ENCODE measurements around the gene FGFRL1. TPM values are rescaled to one million over a fixed set of nuclear protein-coding genes. Genes with fewer than 3 reads are reported as not detected.
A peak's percentile ranks its signal among the peaks of the same experiment; 100 is the strongest.
"Not testable (repeated sequence)": the region's sequence is repeated elsewhere in the genome, so short reads cannot be mapped to it uniquely, and the experiment has no call there.

The FGFRL1 gene
- total RNA-seq, 1 donor from 2014 or later = 68.3 TPM

- DNase-seq = no peak
Observed at GRCh38 chr4:1051472-1051871, 40.0 kb downstream of the FGFRL1 start.

DNA sequence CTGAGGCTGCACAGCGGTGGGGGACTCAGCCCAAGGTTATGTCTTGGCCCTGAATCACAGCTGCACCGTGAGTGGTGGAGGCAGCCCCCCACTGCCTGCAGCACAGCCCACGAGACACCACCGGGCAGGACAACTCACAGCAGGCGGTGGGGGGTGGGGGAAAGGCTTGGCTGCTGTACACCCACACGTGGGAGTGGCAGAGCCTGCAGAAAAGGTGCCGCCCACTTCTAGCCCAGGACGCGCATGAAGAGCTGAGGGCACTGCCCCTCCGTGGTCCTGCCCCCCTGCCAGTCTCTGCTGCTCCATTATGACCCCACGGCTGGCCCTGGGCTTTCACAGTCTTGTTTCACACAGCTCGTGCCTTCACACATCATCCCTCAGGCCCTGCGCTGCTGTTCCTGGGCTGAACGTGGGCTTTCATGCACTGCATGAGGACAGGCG lies 40.8 kb downstream of the FGFRL1 start:
- no peak for DNase-seq

DNA sequence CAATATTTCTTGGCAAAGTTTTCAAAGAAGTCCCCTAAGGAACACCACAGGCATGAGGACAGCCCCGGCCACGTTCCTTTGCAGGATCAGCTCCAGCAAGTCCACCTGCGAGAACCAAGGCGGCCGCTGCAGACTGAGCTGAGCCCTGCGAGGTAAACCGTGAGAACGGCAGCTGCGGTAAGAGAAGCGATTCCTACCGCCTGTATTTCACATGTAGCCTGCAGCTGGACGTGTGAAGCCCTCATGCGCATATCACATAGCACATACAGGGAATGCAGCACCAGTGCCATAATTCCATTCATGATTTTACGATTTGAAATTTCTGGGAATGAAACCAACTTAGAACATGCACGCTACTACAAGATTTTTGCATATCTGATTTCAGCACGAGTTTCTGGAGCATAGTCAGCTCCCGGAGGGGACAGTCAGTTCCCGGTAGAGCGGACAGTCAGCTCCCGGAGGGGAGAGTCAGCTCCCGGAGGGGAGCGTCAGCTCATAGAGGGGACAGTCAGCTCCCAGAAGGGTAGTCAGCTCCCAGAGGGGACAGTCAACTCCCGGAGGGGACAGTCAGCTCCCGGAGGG lies 41.7 kb downstream of the FGFRL1 start:
- peak; percentile 88 for DNase-seq

DNA sequence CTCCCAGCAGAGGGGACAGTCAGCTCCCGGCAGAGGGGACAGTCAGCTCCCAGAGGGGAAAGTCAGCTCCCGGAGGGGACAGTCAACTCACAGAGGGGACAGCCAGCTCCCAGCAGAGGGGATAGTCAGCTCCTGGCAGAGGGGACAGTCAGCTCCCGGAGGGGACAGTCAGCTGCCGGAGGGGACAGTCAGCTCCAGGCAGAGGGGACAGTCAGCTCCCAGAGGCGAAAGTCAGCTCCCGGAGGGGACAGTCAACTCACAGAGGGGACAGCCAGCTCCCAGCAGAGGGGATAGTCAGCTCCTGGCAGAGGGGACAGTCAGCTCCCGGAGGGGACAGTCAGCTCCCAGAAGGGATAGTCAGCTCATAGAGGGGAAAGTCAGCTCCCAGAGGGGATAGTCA lies 42.5 kb downstream of the FGFRL1 start:
- not testable (repeated sequence) for DNase-seq

DNA sequence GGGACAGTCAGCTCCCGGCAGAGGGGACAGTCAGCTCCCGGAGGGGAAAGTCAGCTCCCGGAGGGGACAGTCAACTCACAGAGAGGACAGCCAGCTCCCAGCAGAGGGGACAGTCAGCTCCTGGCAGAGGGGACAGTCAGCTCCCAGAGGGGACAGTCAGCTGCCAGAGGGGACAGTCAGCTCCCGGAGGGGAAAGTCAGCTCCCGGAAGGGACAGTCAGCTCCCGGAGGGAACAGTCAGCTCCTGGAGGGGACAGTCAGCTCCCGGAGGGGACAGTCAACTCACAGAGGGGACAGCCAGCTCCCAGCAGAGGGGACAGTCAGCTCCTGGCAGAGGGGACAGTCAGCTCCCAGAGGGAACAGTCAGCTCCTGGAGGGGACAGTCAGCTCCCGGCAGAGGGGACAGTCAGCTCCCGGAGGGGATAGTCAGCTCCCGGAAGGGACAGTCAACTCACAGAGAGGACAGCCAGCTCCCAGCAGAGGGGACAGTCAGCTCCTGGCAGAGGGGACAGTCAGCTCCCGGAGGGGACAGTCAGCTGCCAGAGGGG lies 43.3 kb downstream of the FGFRL1 start:
- not testable (repeated sequence) for DNase-seq

DNA sequence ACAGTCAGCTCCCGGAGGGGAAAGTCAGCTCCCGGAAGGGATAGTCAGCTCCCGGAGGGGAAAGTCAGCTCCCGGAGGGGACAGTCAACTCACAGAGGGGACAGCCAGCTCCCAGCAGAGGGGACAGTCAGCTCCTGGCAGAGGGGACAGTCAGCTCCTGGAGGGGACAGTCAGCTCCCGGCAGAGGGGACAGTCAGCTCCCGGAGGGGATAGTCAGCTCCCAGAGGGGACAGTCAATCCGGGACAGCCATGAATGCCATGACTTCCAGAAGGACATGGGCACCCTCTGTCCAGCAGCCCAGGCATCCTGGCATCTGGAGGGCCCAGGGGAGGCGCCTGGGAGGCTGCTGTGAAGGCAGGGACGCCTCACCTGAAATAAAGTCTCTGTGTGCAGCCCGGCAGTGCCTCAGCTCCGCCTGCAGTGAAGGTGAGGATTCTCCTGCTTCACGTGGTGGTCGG lies 43.8 kb downstream of the FGFRL1 start:
- not testable (repeated sequence) for DNase-seq

- DNase-seq = peak; percentile 64
Observed at GRCh38 chr4:1055721-1056590, 44.5 kb downstream of the FGFRL1 start.

- no peak for DNase-seq
Observed at GRCh38 chr4:1056671-1057402, 45.4 kb downstream of the FGFRL1 start.

- DNase-seq = no peak
Observed at GRCh38 chr4:1057403-1057745, 45.9 kb downstream of the FGFRL1 start.

GRCh38 chr4:1058198-1058996 lies 47.0 kb downstream of the FGFRL1 start:
- no peak for DNase-seq

DNA sequence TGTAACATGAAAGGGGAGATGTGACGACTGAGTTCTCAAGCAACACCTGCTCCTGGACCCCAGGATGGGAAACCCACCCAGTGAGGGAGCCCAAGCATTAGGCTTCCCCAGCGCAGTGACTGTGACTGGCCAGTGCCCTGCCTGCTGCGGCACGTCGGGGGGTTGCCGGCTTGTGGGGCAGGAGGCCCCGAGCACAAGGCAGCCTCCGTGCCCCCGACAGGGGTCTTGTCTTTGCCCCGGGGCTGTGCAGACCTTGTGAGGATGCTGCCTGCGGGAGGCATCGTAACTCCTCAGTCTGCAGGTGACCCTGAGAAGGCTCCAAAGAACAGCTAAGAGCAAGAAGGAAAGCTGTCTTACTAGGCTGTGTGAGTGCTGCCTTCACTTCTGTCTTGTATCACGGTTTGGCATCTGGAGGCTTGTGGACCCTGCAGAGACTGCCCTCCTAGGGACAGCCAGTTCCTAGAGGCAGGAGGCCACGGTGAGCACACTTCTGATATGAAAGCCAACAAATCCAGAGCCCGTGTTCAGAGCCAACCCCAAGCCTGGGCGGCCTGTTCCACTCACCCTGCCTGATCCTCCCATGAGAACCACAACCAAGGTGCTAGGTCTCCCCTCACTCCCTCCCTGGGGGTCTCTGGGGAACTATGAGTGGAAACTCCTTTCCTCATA lies 47.7 kb downstream of the FGFRL1 start:
- no peak for DNase-seq

DNA sequence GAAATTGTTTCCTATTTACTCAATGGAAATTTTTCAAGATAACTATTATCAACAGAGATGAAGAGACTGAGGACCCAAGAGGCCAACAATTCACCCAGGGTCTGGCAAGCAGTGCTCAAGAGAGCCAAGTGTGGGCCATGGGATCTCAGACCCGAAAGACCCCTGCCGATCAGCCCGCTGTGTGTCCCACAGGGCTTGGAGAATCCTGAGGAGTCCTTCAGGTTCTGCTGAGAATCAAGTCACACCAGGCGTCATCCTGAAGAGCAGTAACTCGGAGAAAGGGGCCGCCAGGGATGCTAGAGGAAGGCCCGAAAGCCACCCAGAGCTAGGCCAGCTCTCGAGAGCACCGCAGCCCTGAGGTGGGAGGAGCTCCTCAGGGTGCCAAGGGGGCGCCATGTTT lies 48.7 kb downstream of the FGFRL1 start:
- DNase-seq = no peak

DNA sequence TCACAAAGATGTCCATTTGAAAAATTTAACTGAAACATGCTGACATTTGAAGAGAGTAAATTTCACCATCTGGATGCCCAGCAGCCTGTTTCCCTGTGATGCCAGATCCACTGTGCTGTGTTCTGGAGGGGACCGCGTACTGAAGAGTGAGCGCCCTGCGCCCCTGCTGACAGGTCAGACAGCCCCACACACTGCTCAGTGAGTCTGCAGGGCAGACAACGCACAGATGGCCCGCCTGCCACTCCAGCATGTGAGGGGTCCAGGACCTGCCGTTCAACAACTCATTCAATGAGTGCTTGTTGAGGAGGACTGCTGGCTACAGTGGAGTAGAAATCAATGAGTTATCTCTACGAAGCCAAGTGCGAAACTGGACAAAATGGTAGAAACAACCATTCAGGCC lies 49.2 kb downstream of the FGFRL1 start:
- DNase-seq = no peak

GRCh38 chr4:1061056-1061700 lies 49.8 kb downstream of the FGFRL1 start:
- no peak for DNase-seq

DNA sequence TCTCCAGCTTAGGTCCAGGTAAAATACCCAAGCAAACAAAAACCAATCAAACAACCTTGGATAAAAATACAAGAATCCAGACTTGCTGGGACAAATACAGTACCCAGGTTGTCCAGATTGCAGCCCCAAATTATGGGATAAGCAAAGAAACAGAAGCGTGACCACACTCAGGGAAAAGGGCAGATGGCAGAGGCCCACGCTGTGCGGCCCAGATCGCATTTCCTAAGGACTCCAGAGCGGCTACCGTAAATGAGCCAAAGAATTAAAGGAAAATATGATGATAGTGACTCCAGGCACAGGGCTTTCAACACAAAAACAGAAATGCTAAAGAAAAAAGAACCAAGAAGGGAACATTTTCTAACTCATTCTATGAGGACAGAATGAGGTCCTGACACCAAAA lies 50.3 kb downstream of the FGFRL1 start:
- DNase-seq = no peak

DNA sequence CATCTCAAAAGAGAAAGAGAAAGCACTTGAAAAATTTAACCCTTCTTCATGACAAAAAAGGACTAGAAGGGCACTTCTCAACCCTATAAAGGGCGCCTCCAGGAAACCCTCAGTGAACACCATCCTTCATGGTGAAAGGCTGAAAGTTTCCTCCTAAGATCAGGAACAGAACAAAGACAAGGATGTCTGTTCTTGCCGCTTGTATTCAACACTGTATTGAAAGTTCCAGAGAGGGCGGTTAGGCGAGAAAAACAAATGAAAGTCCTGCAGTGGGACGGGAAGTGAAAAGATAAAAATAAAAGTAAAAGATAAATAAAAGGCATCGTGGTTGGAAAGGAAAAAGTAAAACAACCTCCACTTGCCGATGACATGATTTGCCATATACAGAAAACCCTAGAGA lies 51.0 kb downstream of the FGFRL1 start:
- DNase-seq = no peak

- DNase-seq = no peak
Observed at GRCh38 chr4:1065732-1066131, 54.3 kb downstream of the FGFRL1 start.

DNA sequence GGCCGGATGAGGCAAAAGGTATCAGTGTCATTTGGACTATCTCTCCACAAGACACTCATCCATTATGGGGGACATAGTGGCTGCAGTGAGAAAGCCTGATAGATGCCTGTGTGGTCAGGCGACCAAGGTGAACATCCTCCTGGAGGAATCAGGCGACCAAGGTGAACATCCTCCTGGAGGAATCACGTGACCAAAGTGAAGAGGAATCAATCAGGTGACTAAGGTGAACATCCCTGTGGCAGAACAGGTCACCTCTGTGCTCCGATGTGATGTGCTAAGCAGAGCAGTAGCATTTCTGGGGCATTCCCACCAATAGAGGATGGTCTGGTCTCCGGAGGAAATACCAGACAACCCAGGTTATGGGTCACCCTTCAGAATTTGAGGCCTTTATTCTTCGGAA lies 58.0 kb downstream of the FGFRL1 start:
- DNase-seq = no peak

- DNase-seq = peak; percentile 59
Observed at GRCh38 chr4:1072830-1073446, 61.5 kb downstream of the FGFRL1 start.

DNA sequence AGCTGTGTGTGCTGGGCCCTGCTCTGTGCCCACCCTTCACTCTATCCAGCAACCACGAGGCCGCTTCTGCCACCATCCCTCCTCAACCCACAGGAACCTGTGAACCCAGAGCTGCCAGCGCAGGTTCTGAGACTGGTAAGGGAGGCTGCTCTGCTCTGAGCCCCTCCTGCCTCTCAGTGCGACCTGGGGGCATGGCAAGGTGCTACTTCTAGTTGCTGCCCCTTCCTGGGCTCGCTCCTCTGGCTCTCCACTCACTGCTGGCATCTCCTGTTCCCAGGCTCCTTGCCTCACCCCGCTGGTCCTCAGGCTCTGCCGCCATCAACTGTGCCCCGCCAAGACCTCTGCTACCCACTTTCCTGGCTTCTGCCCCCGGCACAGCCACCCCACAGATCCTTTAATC lies 62.7 kb downstream of the FGFRL1 start:
- no peak for DNase-seq
